ENCODE data around the gene PDZD2. TPM values are rescaled to one million over a fixed set of nuclear protein-coding genes. Genes with fewer than 3 reads are reported as not detected.

PDZD2 gene
- total RNA-seq, 2 experiments from 2014 or later: not detected

- Mint-ChIP-seq H3K4me3 (no peak overlapping the region), H3K9me3 (no peaks in the 10 kb centered on the region), H3K27me3 (no peaks in the 10 kb centered on the region), H3K27ac (no peak overlapping the region), H3K4me1 (no peaks in the 10 kb centered on the region), H3K36me3 (ENCODE audit: low read depth) (no peaks in the 10 kb centered on the region)
- POLR2A ChIA-PET: no interaction called here
- CTCF ChIA-PET: no interaction called here
- no peak for DNase-seq
These were observed 144.2 kb downstream of the PDZD2 start for GRCh38 chr5:31783086-31783645.

GRCh38 chr5:31783731-31784130 lies 144.8 kb downstream of the PDZD2 start:
- Mint-ChIP-seq H3K27ac (no peak overlapping the region), H3K27me3 (no peaks in the 10 kb centered on the region), H3K36me3 (ENCODE audit: low read depth) (no peaks in the 10 kb centered on the region), H3K9me3 (no peaks in the 10 kb centered on the region), H3K4me3 (no peak overlapping the region), H3K4me1 (no peaks in the 10 kb centered on the region)
- ChIA-PET POLR2A (no interaction called here), CTCF (no interaction called here)
- no peak for DNase-seq

- Mint-ChIP-seq H3K36me3 (ENCODE audit: low read depth) (no peaks in the 10 kb centered on the region), H3K27me3 (no peaks in the 10 kb centered on the region), H3K4me1 (no peaks in the 10 kb centered on the region), H3K9me3 (no peaks in the 10 kb centered on the region), H3K27ac (no peak overlapping the region), H3K4me3 (no peak overlapping the region)
- POLR2A ChIA-PET: no interaction called here
- no peak for DNase-seq
- CTCF ChIA-PET: interaction anchor here (0.6 kb wide), 1 partner anchor 1355 kb away, joined by 3 read pairs; no protein-coding TSS in a partner anchor
These were observed 147.2 kb downstream of the PDZD2 start for GRCh38 chr5:31786090-31786631.

- no peak overlapping the region for H3K27ac Mint-ChIP-seq
- ChIA-PET CTCF (no interaction called here), POLR2A (no interaction called here)
- DNase-seq: no peak
- H3K36me3 Mint-ChIP-seq (ENCODE audit: low read depth): no peaks in the 10 kb centered on the region
- no peak overlapping the region for H3K4me3 Mint-ChIP-seq
- no peaks in the 10 kb centered on the region for H3K4me1 Mint-ChIP-seq
- no peaks in the 10 kb centered on the region for H3K27me3 Mint-ChIP-seq
- no peaks in the 10 kb centered on the region for H3K9me3 Mint-ChIP-seq
These were observed 155.1 kb downstream of the PDZD2 start for GRCh38 chr5:31794009-31794408.

GRCh38 chr5:31798168-31798567 lies 159.2 kb downstream of the PDZD2 start:
- Mint-ChIP-seq H3K4me3 (no peak overlapping the region), H3K27me3 (no peaks in the 10 kb centered on the region), H3K9me3 (no peaks in the 10 kb centered on the region), H3K36me3 (ENCODE audit: low read depth) (no peaks in the 10 kb centered on the region), H3K4me1 (no peaks in the 10 kb centered on the region), H3K27ac (no peak overlapping the region)
- no peak for DNase-seq
- CTCF ChIA-PET: no interaction called here
- POLR2A ChIA-PET: no interaction called here

- no peaks in the 10 kb centered on the region for H3K9me3 Mint-ChIP-seq
- H3K4me1 Mint-ChIP-seq: no peaks in the 10 kb centered on the region
- no peaks in the 10 kb centered on the region for H3K36me3 Mint-ChIP-seq (ENCODE audit: low read depth)
- CTCF ChIA-PET: no interaction called here
- no peaks in the 10 kb centered on the region for H3K27me3 Mint-ChIP-seq
- DNase-seq: no peak
- no peak overlapping the region for H3K4me3 Mint-ChIP-seq
- POLR2A ChIA-PET: no interaction called here
- no peak overlapping the region for H3K27ac Mint-ChIP-seq
These were observed 161.4 kb downstream of the PDZD2 start for GRCh38 chr5:31800351-31800750.

GRCh38 chr5:31805785-31806400 lies 167.0 kb downstream of the PDZD2 start:
- no peaks in the 10 kb centered on the region for H3K27me3 Mint-ChIP-seq
- no peaks in the 10 kb centered on the region for H3K36me3 Mint-ChIP-seq (ENCODE audit: low read depth)
- no peak overlapping the region for H3K4me3 Mint-ChIP-seq
- ChIA-PET POLR2A (no interaction called here), CTCF (no interaction called here)
- no peaks in the 10 kb centered on the region for H3K4me1 Mint-ChIP-seq
- no peak for DNase-seq
- H3K27ac Mint-ChIP-seq: no peak overlapping the region
- no peaks in the 10 kb centered on the region for H3K9me3 Mint-ChIP-seq

GRCh38 chr5:31806561-31806960 lies 167.6 kb downstream of the PDZD2 start:
- H3K4me3 Mint-ChIP-seq: no peak overlapping the region
- H3K27me3 Mint-ChIP-seq: no peaks in the 10 kb centered on the region
- H3K27ac Mint-ChIP-seq: no peak overlapping the region
- CTCF ChIA-PET: no interaction called here
- no peaks in the 10 kb centered on the region for H3K4me1 Mint-ChIP-seq
- H3K9me3 Mint-ChIP-seq: no peaks in the 10 kb centered on the region
- no peak for DNase-seq
- no peaks in the 10 kb centered on the region for H3K36me3 Mint-ChIP-seq (ENCODE audit: low read depth)
- POLR2A ChIA-PET: no interaction called here

- no peaks in the 10 kb centered on the region for H3K9me3 Mint-ChIP-seq
- H3K27ac Mint-ChIP-seq: no peak overlapping the region
- no peak overlapping the region for H3K4me3 Mint-ChIP-seq
- no peaks in the 10 kb centered on the region for H3K36me3 Mint-ChIP-seq (ENCODE audit: low read depth)
- no peaks in the 10 kb centered on the region for H3K4me1 Mint-ChIP-seq
- DNase-seq: no peak
- ChIA-PET CTCF (no interaction called here), POLR2A (no interaction called here)
- H3K27me3 Mint-ChIP-seq: peaks cover 1% of the 10 kb centered on the region
These were observed 169.0 kb downstream of the PDZD2 start for GRCh38 chr5:31807789-31808540.

- Mint-ChIP-seq H3K4me1 (no peaks in the 10 kb centered on the region), H3K4me3 (no peak overlapping the region), H3K9me3 (no peaks in the 10 kb centered on the region), H3K36me3 (ENCODE audit: low read depth) (no peaks in the 10 kb centered on the region), H3K27me3 (peaks cover 1% of the 10 kb centered on the region), H3K27ac (no peak overlapping the region)
- POLR2A ChIA-PET: no interaction called here
- no peak for DNase-seq
- CTCF ChIA-PET: interaction anchor here (0.8 to 1.0 kb wide), 2 partner anchors 264 to 268 kb away, joined by 3 to 4 read pairs; no protein-coding TSS in a partner anchor
These were observed 170.3 kb downstream of the PDZD2 start for GRCh38 chr5:31809050-31809870.

GRCh38 chr5:31811210-31811609 lies 172.3 kb downstream of the PDZD2 start:
- POLR2A ChIA-PET: no interaction called here
- no peaks in the 10 kb centered on the region for H3K36me3 Mint-ChIP-seq (ENCODE audit: low read depth)
- H3K4me1 Mint-ChIP-seq: no peaks in the 10 kb centered on the region
- H3K4me3 Mint-ChIP-seq: no peak overlapping the region
- no peak overlapping the region for H3K27ac Mint-ChIP-seq
- DNase-seq: no peak
- CTCF ChIA-PET: interaction anchor here (1.3 kb wide), 1 partner anchor 282 kb away, joined by 3 read pairs; no protein-coding TSS in a partner anchor
- peaks cover 1% of the 10 kb centered on the region for H3K27me3 Mint-ChIP-seq
- H3K9me3 Mint-ChIP-seq: no peaks in the 10 kb centered on the region

GRCh38 chr5:31815376-31815775 lies 176.4 kb downstream of the PDZD2 start:
- no peaks in the 10 kb centered on the region for H3K4me1 Mint-ChIP-seq
- peaks cover 1% of the 10 kb centered on the region for H3K27me3 Mint-ChIP-seq
- no peaks in the 10 kb centered on the region for H3K36me3 Mint-ChIP-seq (ENCODE audit: low read depth)
- DNase-seq: no peak
- no peak overlapping the region for H3K4me3 Mint-ChIP-seq
- POLR2A ChIA-PET: no interaction called here
- CTCF ChIA-PET: no interaction called here
- H3K9me3 Mint-ChIP-seq: no peaks in the 10 kb centered on the region
- no peak overlapping the region for H3K27ac Mint-ChIP-seq

- no peak overlapping the region for H3K4me3 Mint-ChIP-seq
- peaks cover 2% of the 10 kb centered on the region for H3K4me1 Mint-ChIP-seq
- H3K27me3 Mint-ChIP-seq: peaks cover 2% of the 10 kb centered on the region
- POLR2A ChIA-PET: no interaction called here
- H3K36me3 Mint-ChIP-seq (ENCODE audit: low read depth): no peaks in the 10 kb centered on the region
- no peak for DNase-seq
- no peaks in the 10 kb centered on the region for H3K9me3 Mint-ChIP-seq
- CTCF ChIA-PET: no interaction called here
- H3K27ac Mint-ChIP-seq: no peak overlapping the region
These were observed 181.1 kb downstream of the PDZD2 start for GRCh38 chr5:31819926-31820516.
